Activated T-cell treated with anti-CD3 and anti-CD28 coated beads, Interleukin-2, amount 50 U/mL, for 24 hours (primary cell): Measurements from ENCODE around the gene NOL3.

Source experiments
- DNase-seq: peaks from one replicate; pipeline ENCODE4 v3.0.0-alpha.2; 2020
- H3K27ac Mint-ChIP-seq: 2 replicates; pipeline ENCODE4 v1.8.0; 2020; ENCODE audit warnings: mild to moderate bottlenecking, mixed read lengths
- H3K27me3 Mint-ChIP-seq: 2 replicates; pipeline ENCODE4 v1.8.0; 2020; ENCODE audit warnings: mixed read lengths
- H3K36me3 Mint-ChIP-seq: 2 replicates; pipeline ENCODE4 v1.8.0; 2020; ENCODE audit warnings: low read depth, mixed read lengths
- H3K4me1 Mint-ChIP-seq: 2 replicates; pipeline ENCODE4 v1.8.0; 2020; ENCODE audit warnings: low read depth, mixed read lengths
- H3K4me3 Mint-ChIP-seq: 2 replicates; pipeline ENCODE4 v1.8.0; 2020; ENCODE audit warnings: mild to moderate bottlenecking, moderate library complexity, mixed read lengths
- H3K9me3 Mint-ChIP-seq: 2 replicates; pipeline ENCODE4 v1.8.0; 2020; ENCODE audit warnings: mixed read lengths

Gene NOL3

GRCh38 chr16:67209565-67209964 lies 39.2 kb downstream of the NOL3 start:
- Mint-ChIP-seq H3K36me3 (peaks cover 15% of the 10 kb centered on the region), H3K9me3 (no peaks in the 10 kb centered on the region), H3K27me3 (no peaks in the 10 kb centered on the region), H3K4me3 (no peak overlapping the region), H3K27ac (no peak overlapping the region), H3K4me1 (no peaks in the 10 kb centered on the region)
- no peak for DNase-seq

- H3K27me3 Mint-ChIP-seq, result no peaks in the 10 kb centered on the region
- peak overlapping the region; percentile 35 for H3K27ac Mint-ChIP-seq
- no peak overlapping the region for H3K4me3 Mint-ChIP-seq
- no peak for DNase-seq
- peaks cover 13% of the 10 kb centered on the region for H3K36me3 Mint-ChIP-seq
- no peaks in the 10 kb centered on the region for H3K9me3 Mint-ChIP-seq
- no peaks in the 10 kb centered on the region for H3K4me1 Mint-ChIP-seq
These were observed 40.0 kb downstream of the NOL3 start for GRCh38 chr16:67210069-67210937.

- no peaks in the 10 kb centered on the region for H3K9me3 Mint-ChIP-seq
- H3K36me3 Mint-ChIP-seq, result peaks cover 3% of the 10 kb centered on the region
- no peak overlapping the region for H3K4me3 Mint-ChIP-seq
- no peaks in the 10 kb centered on the region for H3K4me1 Mint-ChIP-seq
- no peaks in the 10 kb centered on the region for H3K27me3 Mint-ChIP-seq
- no peak for DNase-seq
- H3K27ac Mint-ChIP-seq, result no peak overlapping the region
These were observed 41.3 kb downstream of the NOL3 start for GRCh38 chr16:67211674-67212073.

DNA sequence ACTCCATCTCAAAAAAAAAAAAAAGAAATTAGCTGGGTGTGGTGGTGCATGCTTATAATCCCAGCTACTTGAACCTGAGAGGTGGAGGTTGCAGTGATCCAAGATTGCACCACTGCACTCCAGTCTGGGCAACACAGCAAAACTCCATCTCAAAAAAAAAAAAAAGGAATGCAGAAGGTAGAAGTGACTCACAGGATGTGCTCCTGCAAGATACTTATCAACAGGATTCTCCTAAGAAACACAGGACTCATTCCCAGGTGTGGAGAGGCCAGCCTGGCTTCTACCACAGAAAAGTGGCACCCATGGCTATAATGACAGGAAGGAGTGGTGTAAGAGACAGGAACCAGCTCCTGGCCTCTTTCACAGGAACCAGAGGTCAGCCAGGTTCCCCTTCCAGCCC lies 42.4 kb downstream of the NOL3 start:
- no peaks in the 10 kb centered on the region for H3K9me3 Mint-ChIP-seq
- DNase-seq, result no peak
- H3K27me3 Mint-ChIP-seq, result no peaks in the 10 kb centered on the region
- H3K4me1 Mint-ChIP-seq, result no peaks in the 10 kb centered on the region
- H3K36me3 Mint-ChIP-seq, result peaks cover 2% of the 10 kb centered on the region
- no peak overlapping the region for H3K4me3 Mint-ChIP-seq
- no peak overlapping the region for H3K27ac Mint-ChIP-seq

GRCh38 chr16:67213197-67214019 lies 43.1 kb downstream of the NOL3 start:
- H3K36me3 Mint-ChIP-seq, result peaks cover 2% of the 10 kb centered on the region
- H3K27me3 Mint-ChIP-seq, result no peaks in the 10 kb centered on the region
- H3K4me1 Mint-ChIP-seq, result no peaks in the 10 kb centered on the region
- no peak for DNase-seq
- H3K9me3 Mint-ChIP-seq, result no peaks in the 10 kb centered on the region
- H3K27ac Mint-ChIP-seq, result no peak overlapping the region
- H3K4me3 Mint-ChIP-seq, result no peak overlapping the region

- Mint-ChIP-seq H3K27ac (no peak overlapping the region), H3K4me3 (no peak overlapping the region), H3K4me1 (no peaks in the 10 kb centered on the region), H3K27me3 (no peaks in the 10 kb centered on the region), H3K36me3 (peaks cover 2% of the 10 kb centered on the region), H3K9me3 (no peaks in the 10 kb centered on the region)
- DNase-seq, result no peak
These were observed 45.4 kb downstream of the NOL3 start for GRCh38 chr16:67215706-67216105.

- Mint-ChIP-seq H3K9me3 (no peaks in the 10 kb centered on the region), H3K27ac (no peak overlapping the region), H3K36me3 (peaks cover 2% of the 10 kb centered on the region), H3K4me3 (no peak overlapping the region), H3K4me1 (no peaks in the 10 kb centered on the region), H3K27me3 (no peaks in the 10 kb centered on the region)
- DNase-seq, result no peak
These were observed 46.5 kb downstream of the NOL3 start for GRCh38 chr16:67216612-67217490.

DNA sequence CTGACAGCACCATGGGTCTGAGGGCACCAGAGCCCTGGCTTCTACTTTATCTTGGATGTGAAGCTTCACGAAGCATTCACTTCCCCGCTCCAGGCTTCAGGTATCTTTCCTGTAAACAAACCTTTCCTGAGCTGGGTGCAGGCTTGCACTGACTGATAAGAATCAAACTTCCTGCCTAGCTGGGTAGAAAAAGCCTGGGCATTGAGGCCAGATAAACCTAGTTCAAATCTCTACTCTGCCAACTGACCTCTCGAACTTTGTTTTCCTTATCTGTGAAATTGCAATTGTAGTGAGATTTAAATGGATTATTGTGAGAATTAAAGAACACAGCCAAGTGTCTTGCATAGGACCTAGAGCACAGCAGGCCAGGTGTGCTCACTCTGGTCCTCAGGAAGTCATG lies 53.7 kb downstream of the NOL3 start:
- H3K36me3 Mint-ChIP-seq, result peaks cover 24% of the 10 kb centered on the region

More for the DNA sequence above, 53.7 kb downstream of the NOL3 start:
- peak overlapping the region; percentile 35 for H3K27ac Mint-ChIP-seq
- DNase-seq, result no peak
- H3K4me3 Mint-ChIP-seq, result no peak overlapping the region
- no peaks in the 10 kb centered on the region for H3K9me3 Mint-ChIP-seq
- H3K4me1 Mint-ChIP-seq, result peaks cover 52% of the 10 kb centered on the region
- no peaks in the 10 kb centered on the region for H3K27me3 Mint-ChIP-seq
